Measurements from ENCODE around the gene CDH11. TPM values are rescaled to one million over a fixed set of nuclear protein-coding genes. Genes with fewer than 3 reads are reported as not detected.

Gene CDH11
- total RNA-seq, 1 donor from 2014 or later: 82.1 TPM

DNA sequence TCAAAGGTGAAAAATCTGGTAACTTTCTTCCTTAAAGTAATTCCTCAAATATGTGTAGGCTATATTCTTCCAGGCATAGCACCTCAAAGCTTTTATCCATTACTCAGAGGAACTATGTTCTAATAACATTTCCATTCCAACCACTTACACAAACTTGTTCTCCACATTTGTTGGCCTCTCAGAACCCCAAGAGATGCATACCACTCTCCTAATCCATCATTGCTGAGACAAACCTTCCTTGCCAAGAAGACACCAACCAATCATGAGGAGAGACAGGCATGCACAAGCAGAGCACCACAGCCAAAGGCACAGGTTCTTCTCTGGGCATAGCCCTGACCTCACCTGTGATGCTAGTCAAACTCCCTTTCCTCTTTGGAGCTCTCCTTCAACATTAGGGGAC lies 20.9 kb downstream of the CDH11 start:
- Histone ChIP-seq H3K4me3 (ENCODE audit: low read depth, low read length) (no peak overlapping the region), H3K27me3 (ENCODE audit: control insufficient read depth, insufficient read depth, low read length) (no peaks in the 10 kb centered on the region), H3K36me3 (ENCODE audit: control insufficient read depth, insufficient read depth, low read length) (no peaks in the 10 kb centered on the region)
- DNase-seq (ENCODE audit: low read depth): no peak
- TF ChIP-seq, protein P1, sequence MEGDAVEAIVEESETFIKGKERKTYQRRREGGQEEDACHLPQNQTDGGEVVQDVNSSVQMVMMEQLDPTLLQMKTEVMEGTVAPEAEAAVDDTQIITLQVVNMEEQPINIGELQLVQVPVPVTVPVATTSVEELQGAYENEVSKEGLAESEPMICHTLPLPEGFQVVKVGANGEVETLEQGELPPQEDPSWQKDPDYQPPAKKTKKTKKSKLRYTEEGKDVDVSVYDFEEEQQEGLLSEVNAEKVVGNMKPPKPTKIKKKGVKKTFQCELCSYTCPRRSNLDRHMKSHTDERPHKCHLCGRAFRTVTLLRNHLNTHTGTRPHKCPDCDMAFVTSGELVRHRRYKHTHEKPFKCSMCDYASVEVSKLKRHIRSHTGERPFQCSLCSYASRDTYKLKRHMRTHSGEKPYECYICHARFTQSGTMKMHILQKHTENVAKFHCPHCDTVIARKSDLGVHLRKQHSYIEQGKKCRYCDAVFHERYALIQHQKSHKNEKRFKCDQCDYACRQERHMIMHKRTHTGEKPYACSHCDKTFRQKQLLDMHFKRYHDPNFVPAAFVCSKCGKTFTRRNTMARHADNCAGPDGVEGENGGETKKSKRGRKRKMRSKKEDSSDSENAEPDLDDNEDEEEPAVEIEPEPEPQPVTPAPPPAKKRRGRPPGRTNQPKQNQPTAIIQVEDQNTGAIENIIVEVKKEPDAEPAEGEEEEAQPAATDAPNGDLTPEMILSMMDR (IDR thresholded peaks at IDR 0.05; ENCODE audit: insufficient read depth, low read length, severe bottlenecking): no peak
- FAIRE-seq: no peak

DNA sequence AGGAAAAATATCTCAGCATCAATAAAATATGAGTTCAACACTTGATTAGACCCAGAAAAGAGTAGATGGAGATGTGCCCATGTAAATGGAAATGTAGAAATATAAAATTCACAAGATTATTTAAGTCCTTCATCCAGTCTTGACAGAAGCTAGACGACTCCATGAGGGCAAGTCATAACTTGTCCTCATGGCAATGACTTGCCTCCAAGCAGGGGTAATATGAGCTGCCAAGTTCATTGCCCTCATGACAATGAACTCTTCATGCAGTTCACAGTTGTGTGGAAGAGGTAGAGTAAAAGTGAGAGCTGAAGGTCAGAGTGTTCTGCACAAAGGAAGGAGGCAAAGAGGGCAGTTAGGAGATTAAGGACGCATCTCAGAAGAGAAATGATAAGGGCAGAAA lies 22.3 kb downstream of the CDH11 start:
- Histone ChIP-seq H3K4me3 (ENCODE audit: low read depth, low read length) (no peak overlapping the region), H3K27me3 (ENCODE audit: control insufficient read depth, insufficient read depth, low read length) (no peaks in the 10 kb centered on the region), H3K36me3 (ENCODE audit: control insufficient read depth, insufficient read depth, low read length) (no peaks in the 10 kb centered on the region)
- TF ChIP-seq, protein P1 (IDR thresholded peaks at IDR 0.05; ENCODE audit: insufficient read depth, low read length, severe bottlenecking): no peak
- FAIRE-seq (no peak), DNase-seq (ENCODE audit: low read depth) (peak; percentile 80)

DNA sequence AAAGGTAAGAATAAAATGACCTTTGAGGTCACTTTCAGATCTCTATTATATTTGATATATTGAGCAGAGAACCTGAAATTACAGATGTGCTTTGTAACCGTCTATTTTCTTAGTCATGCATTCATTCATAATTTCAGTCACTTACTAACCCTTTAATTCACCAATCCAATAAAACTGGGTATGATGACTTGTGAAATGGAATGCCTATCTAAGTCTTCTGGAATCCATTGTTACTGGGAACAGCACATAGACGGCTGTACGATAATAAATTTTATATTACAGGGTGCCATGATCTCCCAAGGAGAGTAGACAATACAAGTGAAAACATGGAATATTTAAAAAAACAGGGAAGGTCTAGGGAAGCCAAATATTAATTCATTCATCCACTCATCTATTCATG lies 22.9 kb downstream of the CDH11 start:
- H3K4me3 ChIP-seq (ENCODE audit: low read depth, low read length): no peak overlapping the region
- no peaks in the 10 kb centered on the region for H3K36me3 ChIP-seq (ENCODE audit: control insufficient read depth, insufficient read depth, low read length)
- FAIRE-seq (no peak), DNase-seq (ENCODE audit: low read depth) (no peak)
- TF ChIP-seq, protein P1 (IDR thresholded peaks at IDR 0.05; ENCODE audit: insufficient read depth, low read length, severe bottlenecking): no peak
- H3K27me3 ChIP-seq (ENCODE audit: control insufficient read depth, insufficient read depth, low read length): no peaks in the 10 kb centered on the region

DNA sequence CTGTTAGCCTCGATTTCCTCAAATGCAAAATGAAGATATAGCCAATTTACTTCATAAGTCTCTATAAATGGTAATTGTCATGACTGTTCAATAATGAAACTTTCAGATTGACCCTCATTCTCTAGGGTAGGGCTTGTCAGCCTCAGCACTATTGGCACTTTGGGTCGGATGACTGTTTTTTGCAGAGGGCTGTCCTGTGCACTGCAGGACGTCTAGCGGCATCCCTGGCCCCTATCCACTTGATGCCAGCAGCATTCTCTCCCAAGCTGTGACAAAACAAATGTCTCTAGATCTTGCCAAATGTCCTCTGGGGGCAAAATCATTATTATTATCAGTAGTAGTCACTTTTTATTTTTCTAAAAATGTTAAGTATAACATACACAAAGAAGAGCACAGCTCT lies 24.6 kb downstream of the CDH11 start:
- DNase-seq (ENCODE audit: low read depth) (no peak), FAIRE-seq (no peak)
- Histone ChIP-seq H3K4me3 (ENCODE audit: low read depth, low read length) (no peak overlapping the region), H3K36me3 (ENCODE audit: control insufficient read depth, insufficient read depth, low read length) (no peaks in the 10 kb centered on the region), H3K27me3 (ENCODE audit: control insufficient read depth, insufficient read depth, low read length) (no peaks in the 10 kb centered on the region)
- TF ChIP-seq, protein P1 (IDR thresholded peaks at IDR 0.05; ENCODE audit: insufficient read depth, low read length, severe bottlenecking): no peak

DNA sequence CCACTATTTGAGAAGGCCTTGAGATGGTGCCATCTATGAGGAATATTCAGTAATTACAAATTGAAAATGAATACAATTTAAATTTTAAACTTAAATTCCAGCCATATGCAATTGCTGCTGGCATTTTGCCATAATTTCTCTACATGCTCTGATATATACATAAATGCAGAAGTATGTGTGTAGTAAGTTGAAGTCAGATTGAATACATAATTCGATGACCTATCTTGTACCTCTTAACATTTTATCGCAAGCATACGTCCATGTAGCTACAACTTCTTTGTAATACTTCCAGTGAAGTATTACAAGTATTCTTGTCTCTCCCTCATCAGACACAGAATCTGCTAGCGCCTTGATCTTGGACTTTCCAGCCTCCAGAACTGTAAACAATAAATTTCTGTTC lies 26.0 kb downstream of the CDH11 start:
- Histone ChIP-seq H3K4me3 (ENCODE audit: low read depth, low read length) (no peak overlapping the region), H3K27me3 (ENCODE audit: control insufficient read depth, insufficient read depth, low read length) (no peaks in the 10 kb centered on the region), H3K36me3 (ENCODE audit: control insufficient read depth, insufficient read depth, low read length) (no peaks in the 10 kb centered on the region)
- no peak for FAIRE-seq
- DNase-seq (ENCODE audit: low read depth): no peak
- TF ChIP-seq, protein P1 (IDR thresholded peaks at IDR 0.05; ENCODE audit: insufficient read depth, low read length, severe bottlenecking): no peak

DNA sequence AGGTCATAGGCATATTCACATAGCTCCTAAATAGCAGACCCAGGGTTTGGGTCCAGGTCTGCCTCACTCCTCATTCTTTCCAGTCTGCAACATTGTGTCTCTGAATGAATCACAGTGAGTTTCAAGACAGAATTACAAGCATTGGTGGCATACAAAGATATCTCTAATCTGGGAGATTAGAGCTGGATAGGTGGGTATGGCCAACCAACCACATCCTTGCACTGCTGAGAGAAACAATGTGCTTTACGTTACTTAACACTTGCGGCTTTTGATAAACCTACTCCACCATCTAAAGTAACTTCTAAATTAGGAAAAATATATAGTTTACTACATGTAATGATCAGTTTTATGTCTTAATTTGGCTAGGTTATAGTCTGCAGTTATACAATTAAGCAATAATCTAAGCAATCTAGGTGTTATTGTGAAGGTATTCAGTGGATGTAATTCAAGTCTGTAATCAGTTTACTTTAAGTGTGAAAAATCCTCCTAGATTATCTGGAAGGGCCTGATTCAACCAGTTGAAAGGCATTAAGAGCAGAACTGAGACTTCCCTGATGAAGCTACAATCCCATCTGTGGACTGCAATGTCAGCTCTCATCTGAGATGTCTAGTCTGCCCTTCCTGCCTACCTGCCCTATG lies 26.7 kb downstream of the CDH11 start:
- FAIRE-seq (no peak), DNase-seq (ENCODE audit: low read depth) (no peak)
- TF ChIP-seq, protein P1 (IDR thresholded peaks at IDR 0.05; ENCODE audit: insufficient read depth, low read length, severe bottlenecking): no peak
- no peaks in the 10 kb centered on the region for H3K36me3 ChIP-seq (ENCODE audit: control insufficient read depth, insufficient read depth, low read length)
- no peaks in the 10 kb centered on the region for H3K27me3 ChIP-seq (ENCODE audit: control insufficient read depth, insufficient read depth, low read length)
- H3K4me3 ChIP-seq (ENCODE audit: low read depth, low read length): no peak overlapping the region

All from bronchial epithelial cell (primary cell).